ENCODE data around the gene UBE2O. TPM values are rescaled to one million over a fixed set of nuclear protein-coding genes. Genes with fewer than 3 reads are reported as not detected.

Gene UBE2O
- polyA plus RNA-seq, 1 of the 3 experiments (the other 2 are of a cell fraction): 25.4 TPM

DNA sequence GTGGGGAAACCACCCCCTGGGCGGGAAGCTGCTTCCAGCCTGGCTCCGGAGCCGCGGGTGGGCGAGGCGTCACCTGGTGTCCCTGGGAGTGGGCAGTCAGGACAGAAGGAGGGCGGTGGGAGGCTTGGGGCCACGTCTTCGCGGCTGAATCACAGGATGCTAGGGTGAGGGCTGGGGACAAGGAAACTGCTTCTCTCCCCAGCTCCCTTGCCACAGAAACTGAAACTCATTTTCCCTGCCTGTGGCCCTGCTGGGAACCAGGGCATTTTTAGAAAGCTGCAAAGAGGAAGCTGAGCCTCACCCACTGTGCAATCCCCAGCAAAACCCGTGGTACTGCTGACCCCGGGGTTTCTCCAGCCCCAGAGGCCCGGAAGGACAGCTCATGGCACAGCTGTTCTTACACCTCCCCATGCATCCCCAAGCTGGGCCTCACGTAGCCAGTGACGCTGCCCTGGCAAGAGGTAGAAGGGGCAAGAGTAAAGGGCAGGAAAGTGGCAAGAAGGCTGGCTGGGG lies 40.1 kb upstream of the UBE2O start:
- no peak overlapping the region for H2AFZ ChIP-seq (ENCODE audit: low read depth)
- no peaks in the 10 kb centered on the region for H3K27me3 ChIP-seq (ENCODE audit: insufficient read depth)
- H4K20me1 ChIP-seq (ENCODE audit: insufficient read depth): no peaks in the 10 kb centered on the region
- no peaks in the 10 kb centered on the region for H3K36me3 ChIP-seq (replicated peaks in 1 of 2; ENCODE audit: control insufficient read depth in 1 of 2, insufficient read depth in 2 of 2, low read length in 1 of 2)
- no peak for DNase-seq
- H3K79me2 ChIP-seq (ENCODE audit: insufficient read depth): peaks cover 14% of the 10 kb centered on the region; the same call in 1 of the 2 replicates
- ChIA-PET POLR2A (no interaction called here), CTCF (interaction anchor here (1.0 to 56.8 kb wide), 10 partner anchors 3 to 563 kb away, joined by 3 to 1687 read pairs (median 7); partner anchors contain the start of genes AANAT, RHBDF2 and UBE2O)
- H3K9me3 ChIP-seq: no peaks in the 10 kb centered on the region
- H3K27ac ChIP-seq (ENCODE audit: low read depth in 2 of 2, low read length in 1 of 2): no peak overlapping the region
- H3K4me2 ChIP-seq: peak overlapping the region; percentile 38; the same call in 1 of the 2 replicates
- no peaks in the 10 kb centered on the region for H3K9me2 ChIP-seq
- 65% methylated on average over 15 of the region's 15 CpGs for WGBS (ENCODE audit: low lambda C conversion rate)
- peaks cover 5% of the 10 kb centered on the region for H3F3A ChIP-seq (replicated peaks; ENCODE audit: insufficient read depth)
- H3K4me1 ChIP-seq (ENCODE audit: control insufficient read depth in 1 of 2, insufficient read depth in 2 of 2, low read depth in 1 of 2, low read length in 1 of 2): peaks cover 13 to 55% of the 10 kb centered on the region in 2 experiments; a peak in 3 of 4 replicates
- H3K4me3 ChIP-seq (ENCODE audit: low read depth in 2 of 2, low read length in 1 of 2): no peak overlapping the region
- H3K9ac ChIP-seq: no peak overlapping the region
- TF ChIP-seq NFIC (IDR thresholded peaks at IDR 0.05; ENCODE audit: borderline replicate concordance) (no peak), YY1 (IDR thresholded peaks at IDR 0.05; ENCODE audit: low read depth) (no peak), SIN3A (IDR thresholded peaks at IDR 0.05; ENCODE audit: borderline replicate concordance, low read depth, low read length) (no peak), ELF1 (IDR thresholded peaks at IDR 0.05) (no peak), FOXJ3 (CRISPR knock-in tag; IDR thresholded peaks at IDR 0.05) (no peak), GATA2 (CRISPR knock-in tag; IDR thresholded peaks at IDR 0.05) (no peak), IRF3 (IDR thresholded peaks at IDR 0.05; ENCODE audit: low read depth, low read length) (no peak), USF2 (IDR thresholded peaks at IDR 0.05; ENCODE audit: borderline replicate concordance, low read depth, low read length) (no peak), JUND (IDR thresholded peaks at IDR 0.05) (no peak), TEAD4 (IDR thresholded peaks at IDR 0.05; ENCODE audit: borderline replicate concordance, insufficient read depth) (no peak), RAD21 (IDR thresholded peaks at IDR 0.05; ENCODE audit: low read length) (no peak), POLR2AphosphoS5 (IDR thresholded peaks at IDR 0.05; ENCODE audit: low read depth, low read length) (no peak), RCOR1 (IDR thresholded peaks at IDR 0.05; ENCODE audit: low read length) (no peak)
- TF ChIP-seq, protein P1, sequence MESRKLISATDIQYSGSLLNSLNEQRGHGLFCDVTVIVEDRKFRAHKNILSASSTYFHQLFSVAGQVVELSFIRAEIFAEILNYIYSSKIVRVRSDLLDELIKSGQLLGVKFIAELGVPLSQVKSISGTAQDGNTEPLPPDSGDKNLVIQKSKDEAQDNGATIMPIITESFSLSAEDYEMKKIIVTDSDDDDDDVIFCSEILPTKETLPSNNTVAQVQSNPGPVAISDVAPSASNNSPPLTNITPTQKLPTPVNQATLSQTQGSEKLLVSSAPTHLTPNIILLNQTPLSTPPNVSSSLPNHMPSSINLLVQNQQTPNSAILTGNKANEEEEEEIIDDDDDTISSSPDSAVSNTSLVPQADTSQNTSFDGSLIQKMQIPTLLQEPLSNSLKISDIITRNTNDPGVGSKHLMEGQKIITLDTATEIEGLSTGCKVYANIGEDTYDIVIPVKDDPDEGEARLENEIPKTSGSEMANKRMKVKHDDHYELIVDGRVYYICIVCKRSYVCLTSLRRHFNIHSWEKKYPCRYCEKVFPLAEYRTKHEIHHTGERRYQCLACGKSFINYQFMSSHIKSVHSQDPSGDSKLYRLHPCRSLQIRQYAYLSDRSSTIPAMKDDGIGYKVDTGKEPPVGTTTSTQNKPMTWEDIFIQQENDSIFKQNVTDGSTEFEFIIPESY (IDR thresholded peaks at IDR 0.05; ENCODE audit: borderline replicate concordance, low read depth): no peak
- TF ChIP-seq, protein P2, sequence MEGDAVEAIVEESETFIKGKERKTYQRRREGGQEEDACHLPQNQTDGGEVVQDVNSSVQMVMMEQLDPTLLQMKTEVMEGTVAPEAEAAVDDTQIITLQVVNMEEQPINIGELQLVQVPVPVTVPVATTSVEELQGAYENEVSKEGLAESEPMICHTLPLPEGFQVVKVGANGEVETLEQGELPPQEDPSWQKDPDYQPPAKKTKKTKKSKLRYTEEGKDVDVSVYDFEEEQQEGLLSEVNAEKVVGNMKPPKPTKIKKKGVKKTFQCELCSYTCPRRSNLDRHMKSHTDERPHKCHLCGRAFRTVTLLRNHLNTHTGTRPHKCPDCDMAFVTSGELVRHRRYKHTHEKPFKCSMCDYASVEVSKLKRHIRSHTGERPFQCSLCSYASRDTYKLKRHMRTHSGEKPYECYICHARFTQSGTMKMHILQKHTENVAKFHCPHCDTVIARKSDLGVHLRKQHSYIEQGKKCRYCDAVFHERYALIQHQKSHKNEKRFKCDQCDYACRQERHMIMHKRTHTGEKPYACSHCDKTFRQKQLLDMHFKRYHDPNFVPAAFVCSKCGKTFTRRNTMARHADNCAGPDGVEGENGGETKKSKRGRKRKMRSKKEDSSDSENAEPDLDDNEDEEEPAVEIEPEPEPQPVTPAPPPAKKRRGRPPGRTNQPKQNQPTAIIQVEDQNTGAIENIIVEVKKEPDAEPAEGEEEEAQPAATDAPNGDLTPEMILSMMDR (IDR thresholded peaks at IDR 0.05): no peak

Data from SK-N-SH (cell line).